B cell (primary cell): Measurements from ENCODE around the gene PLPP7. TPM values are rescaled to one million over a fixed set of nuclear protein-coding genes. Genes with fewer than 3 reads are reported as not detected.

Source experiments
- ATAC-seq: fragments of 200-7000 bp; cut with Tn5 transposase; one replicate; pipeline ENCODE4 v1.10.0; 2021; ENCODE audit warnings: low read depth, mild to moderate bottlenecking, moderate number of reproducible peaks, moderate library complexity
- CTCF ChIA-PET: fragments of 350-600 bp; sonication (Branson Sonifier 250); formaldehyde crosslinking; loops from one replicate; lab custom pipeline; 2021; ENCODE audit warnings: antibody characterized with exemption, inconsistent platforms; lab: Charles Lee
- POLR2A ChIA-PET: fragments of 350-600 bp; sonication (Branson Sonifier 250); formaldehyde crosslinking; loops from one replicate; lab custom pipeline; 2021; ENCODE audit warnings: antibody characterized with exemption; lab: Charles Lee
- DNase-seq: peaks from one replicate; pipeline ENCODE4 v3.0.0; 2013
- H2AFZ ChIP-seq: 2 replicates; pipeline ENCODE4 v1.6.1; 2012; ENCODE audit warnings: mild to moderate bottlenecking, low read depth, low read length; ENCODE audit not compliant: insufficient read depth, poor library complexity, severe bottlenecking
- H3K27ac ChIP-seq, 2 donors: 1 replicate in 1 of 2; 2 replicates in 1 of 2; pipeline ENCODE4 v1.5.1; 2012 to 2013; ENCODE audit warnings: low read length in 2 of 2, mild to moderate bottlenecking in 2 of 2, moderate library complexity in 1 of 2
- H3K27me3 ChIP-seq, 4 experiments: fragments of 200-600 bp in 1 of 4; sonication (generic) in 1 of 4; replicated peaks in 1 of 4; 1 replicate in 2 of 4; 2 replicates in 2 of 4; pipeline versions ENCODE4 v1.6.1 to v1.7.0; 2013 to 2016; ENCODE audit warnings: low read length in 3 of 4, mild to moderate bottlenecking in 2 of 4, mixed read lengths in 1 of 4, moderate library complexity in 1 of 4; ENCODE audit not compliant: insufficient read depth in 4 of 4, control insufficient read depth in 3 of 4; ENCODE audit errors: control extremely low read depth in 1 of 4
- H3K36me3 ChIP-seq, 2 experiments: replicated peaks in 1 of 2; 1 replicate in 1 of 2; 2 replicates in 1 of 2; pipeline versions ENCODE4 v1.6.1 to v1.7.1; 2013; ENCODE audit warnings: low read length in 1 of 2; ENCODE audit not compliant: insufficient read depth in 2 of 2, control insufficient read depth in 1 of 2; ENCODE audit errors: control extremely low read depth in 1 of 2, extremely low read depth in 1 of 2
- H3K4me1 ChIP-seq, 2 donors: fragments of 200-600 bp in 1 of 2; sonication (generic) in 1 of 2; 1 replicate in 1 of 2; 2 replicates in 1 of 2; pipeline versions ENCODE4 v1.5.1 to v1.6.1; 2013 to 2017; ENCODE audit warnings: low read length in 2 of 2; ENCODE audit not compliant: control insufficient read depth in 2 of 2, insufficient read depth in 2 of 2
- H3K4me2 ChIP-seq: replicated peaks from 2 replicates; pipeline ENCODE3; 2012; ENCODE audit warnings: mild to moderate bottlenecking, low read depth, low read length; ENCODE audit not compliant: poor library complexity, severe bottlenecking
- H3K4me3 ChIP-seq, 5 experiments: fragments of 200-600 bp in 1 of 5; sonication (generic) in 1 of 5; 1 replicate in 3 of 5; 2 replicates in 2 of 5; pipeline versions ENCODE4 v1.5.1 to v1.7.0; 2011 to 2016; ENCODE audit warnings: low read length in 4 of 5, mild to moderate bottlenecking in 4 of 5, low read depth in 2 of 5, control low read depth in 1 of 5, moderate library complexity in 1 of 5; ENCODE audit not compliant: insufficient read depth in 1 of 5; ENCODE audit errors: control extremely low read depth in 1 of 5, extremely low read depth in 1 of 5
- H3K79me2 ChIP-seq: fragments of 200-600 bp; sonication (generic); one replicate; pipeline ENCODE4 v1.6.0; 2016; ENCODE audit warnings: low read length; ENCODE audit not compliant: control insufficient read depth, insufficient read depth
- H3K9ac ChIP-seq: fragments of 200-600 bp; sonication (generic); 2 replicates; pipeline ENCODE4 v1.6.1; 2017; ENCODE audit warnings: mild to moderate bottlenecking, low read length, moderate library complexity
- H3K9me3 ChIP-seq, 3 donors: one replicate each; pipeline versions ENCODE4 v1.6.1 to v1.7.1; 2013; ENCODE audit warnings: low read length in 2 of 3; ENCODE audit not compliant: control insufficient read depth in 2 of 3, insufficient read depth in 1 of 3; ENCODE audit errors: control extremely low read depth in 1 of 3
- H4K20me1 ChIP-seq: 2 replicates; pipeline ENCODE4 v1.6.0; 2012; ENCODE audit warnings: mild to moderate bottlenecking, low read length; ENCODE audit not compliant: insufficient read depth, control insufficient read depth, poor library complexity, severe bottlenecking
- H3K27ac Mint-ChIP-seq: one replicate; pipeline ENCODE4 v1.8.0; 2021; ENCODE audit warnings: mixed read lengths
- H3K27me3 Mint-ChIP-seq: one replicate; pipeline ENCODE4 v1.8.0; 2021; ENCODE audit warnings: mixed read lengths
- H3K4me1 Mint-ChIP-seq: one replicate; pipeline ENCODE4 v1.8.0; 2021; ENCODE audit warnings: mixed read lengths
- H3K4me3 Mint-ChIP-seq: one replicate; pipeline ENCODE4 v1.8.0; 2021; ENCODE audit warnings: mixed read lengths
- H3K9me3 Mint-ChIP-seq: one replicate; pipeline ENCODE4 v1.8.0; 2022; ENCODE audit warnings: mixed read lengths; ENCODE audit not compliant: insufficient read depth
- EZH2 ChIP-seq: IDR thresholded peaks from 2 replicates; pipeline ENCODE4 v1.6.1; 2012; ENCODE audit warnings: borderline replicate concordance, low read depth, mild to moderate bottlenecking, moderate library complexity, low read length; ENCODE audit not compliant: insufficient read depth, poor library complexity, severe bottlenecking
- WGBS: methylation state at CpG from one replicate; pipeline ENCODE4 v1.1.5; 2013; ENCODE audit warnings: missing lambda C conversion rate; ENCODE audit not compliant: insufficient coverage; 5-methylcytosine and 5-hydroxymethylcytosine counted together
- intact Hi-C: fragments of 100-400 bp; cut with micrococcal nuclease; formaldehyde crosslinking; loops from one replicate; pipeline ENCODE4 v1.10.0; 2022
- polyA plus RNA-seq: library from polyadenylated mRNA; depleted of rRNA; stranded (reverse); fragments of >200 nt; gene quantifications from 2 replicates; pipeline ENCODE4 v1.2.3, GENCODE V29; 2012
- total RNA-seq, 2 donors: library from RNA; stranded (reverse); fragments of 120-200 nt in 1 of 2; gene quantifications; 1 replicate in 1 of 2; 2 replicates in 1 of 2; pipeline versions ENCODE4 v1.2.3 to v1.2.4, GENCODE V29; 2013 to 2022
- TF ChIP-seq, protein P1 (sequence below): fragments of 200-600 bp; IDR thresholded peaks from one replicate; pipeline ENCODE4 v1.8.0; 2022; ENCODE audit warnings: antibody characterized with exemption, mild to moderate bottlenecking

Gene PLPP7
- total and polyA plus RNA-seq, 2 donors (not counting 1 experiment from before 2014, with no cell fraction given): 0.57 to 2.0 TPM

DNA sequence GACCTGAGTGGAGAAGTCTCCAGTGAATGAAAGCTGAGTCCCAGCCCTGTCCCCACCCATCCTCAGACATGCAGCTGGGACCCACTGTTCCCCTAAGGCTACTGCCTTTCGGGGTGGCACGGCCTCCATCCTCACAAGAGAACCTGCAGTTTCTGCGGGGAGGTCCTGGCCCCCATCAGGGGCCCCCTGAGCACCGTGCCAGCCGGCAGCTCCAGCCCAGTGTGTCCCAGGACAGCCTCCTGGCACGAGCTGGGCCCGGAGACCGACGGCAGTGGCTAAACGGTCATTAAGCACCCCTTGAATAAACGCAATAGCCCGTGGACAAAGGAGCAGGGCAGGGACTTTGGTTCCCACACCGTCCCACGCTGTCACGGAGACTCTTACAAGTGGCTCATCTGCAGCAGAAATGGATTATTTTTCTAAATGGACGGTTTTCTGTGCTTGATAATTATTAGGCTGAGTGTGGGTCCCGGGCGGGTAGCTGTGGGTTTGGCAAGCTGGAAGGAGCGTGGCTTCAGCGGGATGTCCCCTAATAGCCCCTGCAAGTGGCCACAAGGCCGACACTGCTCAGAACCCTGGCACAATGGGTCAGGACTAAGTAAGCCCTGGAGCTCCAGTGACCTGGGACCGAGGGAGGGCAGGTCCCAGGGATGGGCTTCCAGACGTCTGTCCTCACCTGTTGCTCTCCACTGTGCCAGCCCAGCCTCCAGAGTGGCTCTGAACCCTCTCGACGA, 30.7 kb upstream of the PLPP7 start:
- peaks cover 45% of the 10 kb centered on the region for H3K4me1 Mint-ChIP-seq
- DNase-seq: peak; percentile 5
- Histone ChIP-seq H3K4me2 (no peak overlapping the region), H3K27ac (peak overlapping the region in 1 of 2 donors; percentile 95), H3K27me3 (no peaks in the 10 kb centered on the region), H3K9ac (no peak overlapping the region), H3K4me1 (peaks cover 57 to 67% of the 10 kb centered on the region in 2 donors), H2AFZ (no peak overlapping the region), H3K9me3 (no peaks in the 10 kb centered on the region), H3K79me2 (peaks cover 83% of the 10 kb centered on the region), H3K4me3 (no peak overlapping the region), H4K20me1 (peaks cover 17% of the 10 kb centered on the region), H3K36me3 (peaks cover 0 to 42% of the 10 kb centered on the region in 2 experiments)
- POLR2A ChIA-PET: interaction anchor here (0.6 to 12.1 kb wide), 2 partner anchors 14 to 1067 kb away, joined by 3 to 199 read pairs; partner anchors contain the start of gene FAM78A
- intact Hi-C loops: no loop called here
- TF ChIP-seq, protein P1, sequence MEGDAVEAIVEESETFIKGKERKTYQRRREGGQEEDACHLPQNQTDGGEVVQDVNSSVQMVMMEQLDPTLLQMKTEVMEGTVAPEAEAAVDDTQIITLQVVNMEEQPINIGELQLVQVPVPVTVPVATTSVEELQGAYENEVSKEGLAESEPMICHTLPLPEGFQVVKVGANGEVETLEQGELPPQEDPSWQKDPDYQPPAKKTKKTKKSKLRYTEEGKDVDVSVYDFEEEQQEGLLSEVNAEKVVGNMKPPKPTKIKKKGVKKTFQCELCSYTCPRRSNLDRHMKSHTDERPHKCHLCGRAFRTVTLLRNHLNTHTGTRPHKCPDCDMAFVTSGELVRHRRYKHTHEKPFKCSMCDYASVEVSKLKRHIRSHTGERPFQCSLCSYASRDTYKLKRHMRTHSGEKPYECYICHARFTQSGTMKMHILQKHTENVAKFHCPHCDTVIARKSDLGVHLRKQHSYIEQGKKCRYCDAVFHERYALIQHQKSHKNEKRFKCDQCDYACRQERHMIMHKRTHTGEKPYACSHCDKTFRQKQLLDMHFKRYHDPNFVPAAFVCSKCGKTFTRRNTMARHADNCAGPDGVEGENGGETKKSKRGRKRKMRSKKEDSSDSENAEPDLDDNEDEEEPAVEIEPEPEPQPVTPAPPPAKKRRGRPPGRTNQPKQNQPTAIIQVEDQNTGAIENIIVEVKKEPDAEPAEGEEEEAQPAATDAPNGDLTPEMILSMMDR: no peak
- TF ChIP-seq EZH2: no peak
- H3K4me3 Mint-ChIP-seq: no peak overlapping the region
- WGBS: 90% methylated on average over 25 of the region's 25 CpGs
- CTCF ChIA-PET: interaction anchor here (14.3 kb wide), 1 partner anchor 14 kb away, joined by 158 read pairs; the partner anchor contains the start of gene FAM78A
- no peaks in the 10 kb centered on the region for H3K27me3 Mint-ChIP-seq
- H3K27ac Mint-ChIP-seq: no peak overlapping the region
- no peak for ATAC-seq
- no peaks in the 10 kb centered on the region for H3K9me3 Mint-ChIP-seq

DNA sequence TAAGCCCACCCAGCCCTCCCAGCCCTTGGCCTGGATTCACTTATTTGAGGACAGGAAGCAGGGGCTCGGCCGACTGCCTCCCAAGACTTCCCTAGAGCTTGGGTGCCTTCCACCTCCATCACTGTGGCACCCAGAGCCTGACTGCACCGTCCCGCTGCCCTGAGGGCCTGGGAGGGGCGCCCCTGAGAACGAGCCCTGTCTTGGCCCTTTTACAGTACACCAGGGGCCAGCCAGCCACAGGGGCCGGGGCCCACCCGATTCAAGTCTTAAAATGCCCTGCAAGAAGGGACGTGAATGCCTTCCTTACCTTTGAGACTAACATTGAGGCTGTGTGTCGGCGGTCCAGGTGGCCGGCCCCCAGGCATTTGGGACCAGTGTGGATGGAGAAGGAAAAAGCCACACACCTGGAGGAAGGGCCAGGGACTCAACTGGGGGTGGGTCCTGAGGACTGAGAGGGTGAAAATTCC, 30.1 kb upstream of the PLPP7 start:
- Histone ChIP-seq H3K27ac (peak overlapping the region; percentile 10 to 80), H3K79me2 (peaks cover 89% of the 10 kb centered on the region), H4K20me1 (peaks cover 17% of the 10 kb centered on the region), H3K4me3 (no peak overlapping the region), H2AFZ (no peak overlapping the region), H3K9me3 (no peaks in the 10 kb centered on the region), H3K9ac (no peak overlapping the region), H3K4me2 (no peak overlapping the region), H3K4me1 (peaks cover 57 to 67% of the 10 kb centered on the region in 2 donors), H3K36me3 (peaks cover 0 to 48% of the 10 kb centered on the region in 2 experiments), H3K27me3 (no peaks in the 10 kb centered on the region)
- POLR2A ChIA-PET: interaction anchor here (0.6 to 12.1 kb wide), 2 partner anchors 14 to 1066 kb away, joined by 3 to 199 read pairs; partner anchors contain the start of gene FAM78A
- WGBS: 97% methylated on average over 12 of the region's 12 CpGs
- intact Hi-C loops: no loop called here
- CTCF ChIA-PET: interaction anchor here (14.3 kb wide), 1 partner anchor 13 kb away, joined by 158 read pairs; the partner anchor contains the start of gene FAM78A
- ATAC-seq (no peak), DNase-seq (peak; percentile 5)
- no peaks in the 10 kb centered on the region for H3K9me3 Mint-ChIP-seq
- H3K27me3 Mint-ChIP-seq: no peaks in the 10 kb centered on the region
- H3K4me3 Mint-ChIP-seq: no peak overlapping the region
- H3K27ac Mint-ChIP-seq: no peak overlapping the region
- H3K4me1 Mint-ChIP-seq: peaks cover 45% of the 10 kb centered on the region
- TF ChIP-seq EZH2: no peak
- TF ChIP-seq, protein P1: no peak
